ENCODE measurements around the gene MPZL1.
"Not testable (repeated sequence)": the region's sequence is repeated elsewhere in the genome, so short reads cannot be mapped to it uniquely, and the experiment has no call there.

The MPZL1 gene

DNA sequence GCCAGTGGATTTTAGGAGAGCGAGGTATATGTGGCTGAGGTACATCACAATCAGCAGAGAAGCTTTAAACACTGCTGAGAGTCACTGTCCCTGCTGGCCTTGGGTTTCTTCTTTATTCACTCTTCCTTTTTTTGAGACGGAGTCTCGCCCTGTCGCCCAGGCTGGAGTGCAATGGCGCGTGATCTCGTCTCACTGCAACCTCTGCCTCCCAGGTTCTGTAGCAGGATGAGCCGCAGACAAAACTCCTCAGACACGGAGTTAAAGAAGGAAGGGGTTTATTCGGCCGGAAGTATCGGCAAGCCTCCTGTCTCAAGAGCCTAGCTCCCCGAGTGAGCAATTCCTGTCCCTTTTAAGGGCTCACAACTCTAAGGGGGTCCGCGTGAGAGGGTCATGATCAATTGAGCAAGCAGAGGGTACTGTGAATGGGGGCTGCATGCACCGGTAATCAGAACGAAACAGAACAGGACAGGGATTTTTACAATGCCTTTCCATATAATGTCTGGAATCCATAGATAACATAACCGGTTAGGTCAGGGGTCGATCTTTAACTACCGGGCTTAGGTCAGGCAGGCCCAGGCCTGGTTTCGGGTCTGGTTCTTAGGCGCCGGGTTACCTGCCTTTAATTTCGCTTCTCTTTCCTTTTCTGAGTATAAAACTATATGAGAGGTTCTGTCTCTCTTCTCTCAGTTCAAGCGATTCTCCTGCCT lies 1.9 kb upstream of the MPZL1 start:
- not testable (repeated sequence) for DNase-seq (ENCODE audit: low read depth in 2 of 2)

DNA sequence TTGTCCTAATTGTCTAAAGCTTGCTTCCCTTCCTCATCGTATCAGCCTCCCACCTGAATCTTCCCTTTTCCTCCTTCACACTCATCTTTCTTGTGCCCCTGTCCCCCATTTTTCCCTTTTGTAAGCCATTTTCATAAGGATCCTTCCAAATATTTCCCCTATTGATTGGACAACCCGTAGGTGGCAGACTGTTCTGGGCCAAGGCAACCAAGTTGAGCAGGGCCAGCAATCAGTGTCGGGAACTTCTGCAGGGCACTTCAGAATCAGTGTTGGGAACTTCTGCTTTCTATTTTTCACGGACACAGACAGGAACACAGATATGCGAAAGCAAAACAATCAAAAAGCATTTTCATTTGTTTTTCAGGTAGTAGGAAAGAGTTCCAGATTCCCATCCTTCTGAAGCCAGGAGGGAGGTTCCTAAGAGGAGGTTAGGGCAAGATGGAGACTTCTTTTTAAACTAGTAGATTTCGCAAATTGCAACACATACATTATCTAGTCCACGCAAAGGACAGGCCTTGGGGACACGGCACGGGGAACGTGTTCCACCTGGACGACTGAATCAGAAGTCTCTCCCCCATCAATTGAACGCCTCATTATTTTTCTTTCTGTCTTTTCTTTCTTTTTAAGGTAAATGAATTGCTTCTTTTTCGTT lies 691 bp upstream of the MPZL1 start:
- no peak for DNase-seq (ENCODE audit: low read depth in 2 of 2)

DNA sequence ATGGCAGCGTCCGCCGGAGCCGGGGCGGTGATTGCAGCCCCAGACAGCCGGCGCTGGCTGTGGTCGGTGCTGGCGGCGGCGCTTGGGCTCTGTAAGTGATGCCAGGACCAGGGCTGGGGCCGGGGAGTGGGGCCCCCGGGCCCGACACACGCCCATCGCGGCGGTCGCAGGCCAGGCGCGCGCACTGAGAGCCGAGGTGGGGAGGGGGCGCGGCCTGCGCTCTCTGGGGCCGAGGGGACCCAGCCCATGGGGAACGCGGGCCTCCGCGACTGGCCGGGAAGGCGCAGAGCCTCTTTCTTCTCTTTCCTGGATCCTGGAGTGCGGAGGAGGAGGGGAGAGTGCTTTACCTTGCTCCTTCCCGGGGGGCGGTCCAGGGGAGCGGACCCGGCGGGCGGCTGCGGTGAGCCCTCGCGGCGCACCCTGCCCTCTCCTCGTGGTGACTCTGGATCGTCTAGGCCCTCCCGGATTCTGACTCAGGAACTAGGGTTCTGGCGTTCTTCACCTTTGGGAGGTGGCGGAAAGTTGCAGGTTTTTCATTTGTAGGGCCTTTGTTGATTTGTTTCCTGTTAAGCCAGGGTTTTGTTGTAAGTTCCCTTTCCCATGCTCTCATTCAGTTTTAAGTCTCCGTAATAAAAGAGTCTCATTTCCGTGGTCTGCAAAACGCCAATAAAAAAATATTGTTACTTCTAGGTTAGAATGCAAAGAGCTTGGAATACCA lies 529 bp downstream of the MPZL1 start:
- DNase-seq (ENCODE audit: low read depth in 2 of 2), result no peak

DNA sequence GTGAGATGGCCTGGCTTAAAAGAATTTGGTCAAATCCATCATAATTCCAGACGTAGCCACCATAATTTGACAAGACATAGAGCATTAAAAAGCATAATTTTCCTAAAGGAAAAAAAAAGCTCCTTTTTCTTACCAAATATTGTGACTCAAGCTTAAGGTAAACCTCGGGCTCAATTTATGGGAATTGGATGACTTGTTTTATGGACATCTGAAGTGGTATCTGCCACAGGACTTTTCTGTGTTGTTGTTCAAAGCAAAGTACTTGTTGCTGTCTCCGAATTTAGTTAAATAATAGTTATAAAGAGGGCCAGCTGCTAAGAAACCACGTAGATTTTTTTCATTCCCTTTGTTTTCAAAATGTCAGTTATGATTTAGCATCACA lies 1.1 kb downstream of the MPZL1 start:
- no peak for DNase-seq (ENCODE audit: low read depth in 2 of 2)

DNA sequence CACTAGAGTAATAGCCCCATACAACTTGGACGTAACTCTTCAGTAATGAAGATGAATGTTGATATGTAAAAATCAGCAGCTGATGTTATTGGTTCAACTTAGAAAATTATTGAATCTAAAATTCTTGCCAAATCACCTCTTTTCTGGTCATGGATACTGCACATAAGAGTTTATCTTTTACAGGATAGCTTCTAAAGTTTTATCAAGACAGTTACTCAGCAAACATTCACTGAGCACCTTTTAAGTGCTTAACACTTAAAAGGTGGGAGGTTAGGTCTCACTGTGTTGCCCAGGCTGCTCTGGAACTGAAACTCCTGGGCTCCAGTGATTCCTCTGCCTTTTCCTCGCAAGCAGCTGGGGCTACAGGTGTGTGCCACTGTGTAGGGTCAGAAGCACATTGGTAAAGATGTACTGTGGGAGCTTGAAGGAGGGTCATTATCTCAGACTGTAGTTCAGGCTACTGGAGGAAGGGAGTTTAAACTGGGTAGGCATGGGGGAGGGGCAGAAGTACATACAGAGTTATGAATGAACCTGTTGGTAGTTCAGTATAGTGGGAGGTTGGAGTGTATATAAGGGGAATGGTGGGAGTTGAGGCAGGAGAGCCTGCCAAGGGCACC lies 2.0 kb downstream of the MPZL1 start:
- DNase-seq (ENCODE audit: low read depth in 2 of 2), result no peak

DNA sequence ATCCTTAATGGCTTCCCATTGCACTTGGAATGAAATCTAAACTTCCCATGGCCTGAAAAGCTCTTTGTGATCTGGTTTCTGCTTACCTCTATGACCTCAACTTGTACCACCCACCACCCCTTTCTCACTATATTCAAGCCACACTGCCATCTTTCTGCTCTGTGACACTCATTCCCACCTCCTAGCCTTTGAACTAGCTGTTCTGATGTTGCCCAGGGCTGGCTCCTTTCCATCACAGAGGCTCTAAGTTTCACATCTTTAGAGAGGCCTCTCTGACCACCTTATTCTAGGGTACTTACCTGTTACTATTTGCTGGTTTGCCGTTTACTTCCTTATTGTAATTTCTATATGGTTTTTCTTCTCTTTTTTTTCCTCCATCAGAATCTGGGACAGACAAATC lies 4.2 kb downstream of the MPZL1 start:
- DNase-seq (ENCODE audit: low read depth in 2 of 2), result no peak

DNA sequence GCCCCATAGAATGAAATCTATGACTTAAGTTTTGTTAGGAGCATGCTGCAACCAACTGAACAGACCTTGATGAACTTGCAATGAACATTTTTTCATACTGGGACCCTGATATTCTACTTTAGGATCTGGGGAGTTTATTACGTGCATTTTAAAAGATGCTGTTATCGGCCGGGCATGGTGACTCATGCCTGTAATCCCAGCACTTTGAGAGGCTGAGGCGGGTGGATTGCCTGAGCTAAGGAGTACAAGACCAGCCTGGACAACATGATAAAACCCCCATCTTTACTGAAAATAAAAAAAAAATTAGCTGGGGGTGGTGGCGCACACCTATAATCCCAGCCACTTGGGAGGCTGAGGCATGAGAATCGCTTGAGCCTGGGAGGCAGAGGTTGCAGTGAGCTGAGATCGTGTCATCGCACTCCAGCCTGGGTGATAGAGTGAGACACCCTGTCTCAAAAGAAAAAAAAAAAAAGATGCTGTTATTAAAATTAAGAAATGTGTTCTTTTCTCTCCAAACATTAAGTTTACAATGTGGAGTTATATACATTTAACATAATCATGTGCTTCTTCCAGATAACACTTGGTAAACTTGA lies 7.1 kb downstream of the MPZL1 start:
- DNase-seq (ENCODE audit: low read depth in 2 of 2), result no peak

DNA sequence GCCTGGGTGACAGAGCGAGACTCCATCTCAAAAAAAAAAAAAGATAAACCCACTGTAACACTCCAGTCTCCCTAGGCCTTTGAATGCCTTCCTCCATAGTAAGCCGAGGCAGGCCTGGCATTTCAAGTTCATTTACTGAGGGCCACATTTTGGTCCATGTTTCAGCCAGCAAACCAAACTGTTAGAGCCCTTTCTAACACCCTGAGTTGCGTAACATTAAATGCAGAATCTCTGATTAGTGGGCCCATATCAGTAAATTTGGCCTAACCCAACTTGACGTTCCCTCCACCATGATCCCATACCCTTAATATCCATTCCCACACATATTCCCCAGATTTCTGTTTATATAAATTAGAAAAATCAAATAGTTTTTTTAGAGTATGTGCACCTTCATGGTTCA lies 12.4 kb downstream of the MPZL1 start:
- DNase-seq (ENCODE audit: low read depth in 2 of 2), result no peak

DNA sequence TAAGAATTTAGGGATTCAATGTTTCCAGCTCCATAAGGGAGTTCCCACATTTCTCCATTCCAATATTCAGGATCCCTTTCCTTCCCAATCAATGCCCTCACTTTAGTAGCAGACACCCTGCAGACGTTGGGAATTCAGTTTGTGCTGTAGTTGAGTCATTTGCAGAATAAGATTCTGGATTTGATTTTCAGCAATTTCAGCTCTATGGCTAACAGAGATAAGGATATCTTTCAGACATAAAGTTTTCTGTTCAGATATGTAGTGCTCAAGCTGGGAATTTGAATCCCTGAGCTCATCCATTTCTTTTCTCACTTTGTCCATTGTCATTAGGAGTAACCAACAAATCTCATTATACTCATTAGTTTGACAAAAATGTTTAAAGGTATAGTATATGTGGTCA lies 13.1 kb downstream of the MPZL1 start:
- no peak for DNase-seq (ENCODE audit: low read depth in 2 of 2)

DNA sequence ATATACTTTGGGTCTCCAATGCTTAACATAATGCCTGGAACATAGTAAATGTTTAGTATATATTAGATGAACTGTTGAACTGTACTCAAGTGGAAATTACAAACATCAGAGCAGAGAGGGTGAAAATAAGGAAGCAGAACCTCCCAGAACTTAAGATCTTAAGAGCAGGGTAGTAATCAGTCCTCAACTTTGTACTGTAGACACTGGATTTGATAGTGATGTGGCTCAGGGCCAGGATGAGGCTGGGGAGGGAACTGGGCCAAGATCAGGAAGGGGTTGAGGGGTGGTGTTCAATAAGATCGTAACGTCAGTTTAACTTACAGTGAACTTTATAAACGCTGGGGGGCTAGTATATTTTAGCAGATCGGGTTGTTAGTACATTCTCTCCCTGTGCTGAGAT lies 15.4 kb downstream of the MPZL1 start:
- DNase-seq (ENCODE audit: low read depth in 2 of 2), result no peak

DNA sequence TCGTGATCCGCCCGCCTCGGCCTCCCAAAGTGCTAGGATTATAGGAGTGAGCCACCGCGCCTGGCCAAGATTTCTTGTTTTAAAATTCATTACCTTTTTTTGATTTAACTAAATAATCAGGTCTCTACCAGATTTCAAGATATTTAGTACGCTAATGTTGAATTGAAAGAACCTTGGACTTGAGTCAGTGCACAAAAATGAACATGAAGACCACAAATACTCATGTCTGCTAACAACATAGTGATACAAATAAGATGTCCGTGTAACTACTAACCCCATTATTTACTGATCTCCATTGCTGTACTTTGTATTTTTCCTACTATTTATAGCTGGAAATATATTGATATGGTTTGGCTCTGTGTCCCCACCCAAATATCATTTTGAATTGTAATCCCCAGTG lies 16.4 kb downstream of the MPZL1 start:
- no peak for DNase-seq (ENCODE audit: low read depth in 2 of 2)

DNA sequence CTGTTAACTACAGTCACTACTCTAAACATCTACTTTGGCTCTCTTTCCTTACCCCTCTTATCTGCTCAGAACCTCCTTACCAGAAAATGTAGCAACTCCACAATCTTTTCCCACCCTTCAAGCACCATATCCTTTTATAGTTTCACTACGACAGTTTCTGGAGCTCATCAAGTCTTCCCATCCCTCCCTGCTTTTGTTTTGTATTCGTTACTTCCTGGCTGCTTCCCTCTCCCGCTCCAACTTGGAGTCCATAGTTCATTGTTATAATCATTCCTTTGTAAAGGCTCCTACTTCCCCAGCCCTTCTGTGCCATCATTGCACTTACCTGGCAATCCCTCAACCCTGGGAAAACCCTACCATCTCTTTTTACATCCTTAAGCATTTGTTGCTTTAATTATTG lies 18.0 kb downstream of the MPZL1 start:
- DNase-seq (ENCODE audit: low read depth in 2 of 2), result no peak

DNA sequence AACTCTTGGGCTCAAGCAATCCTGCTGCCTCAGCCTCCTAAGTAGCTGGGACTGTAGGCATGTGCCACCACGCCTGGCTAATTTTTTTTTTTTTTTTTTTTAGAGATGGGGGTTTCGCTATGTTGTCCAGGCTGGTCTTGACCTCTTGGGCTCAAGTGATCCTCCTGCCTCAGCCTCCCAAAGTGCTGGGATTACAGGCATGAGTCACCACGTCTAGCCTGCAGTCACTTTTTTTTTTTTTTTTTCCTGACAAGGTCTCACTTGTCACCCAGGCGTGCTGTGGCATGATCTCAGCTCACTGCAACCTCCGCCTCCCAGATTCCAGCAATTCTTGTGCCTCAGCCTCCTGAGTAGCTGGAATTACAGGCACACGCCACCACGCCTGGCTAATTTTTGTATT lies 19.3 kb downstream of the MPZL1 start:
- DNase-seq (ENCODE audit: low read depth in 2 of 2), result not testable (repeated sequence)

DNA sequence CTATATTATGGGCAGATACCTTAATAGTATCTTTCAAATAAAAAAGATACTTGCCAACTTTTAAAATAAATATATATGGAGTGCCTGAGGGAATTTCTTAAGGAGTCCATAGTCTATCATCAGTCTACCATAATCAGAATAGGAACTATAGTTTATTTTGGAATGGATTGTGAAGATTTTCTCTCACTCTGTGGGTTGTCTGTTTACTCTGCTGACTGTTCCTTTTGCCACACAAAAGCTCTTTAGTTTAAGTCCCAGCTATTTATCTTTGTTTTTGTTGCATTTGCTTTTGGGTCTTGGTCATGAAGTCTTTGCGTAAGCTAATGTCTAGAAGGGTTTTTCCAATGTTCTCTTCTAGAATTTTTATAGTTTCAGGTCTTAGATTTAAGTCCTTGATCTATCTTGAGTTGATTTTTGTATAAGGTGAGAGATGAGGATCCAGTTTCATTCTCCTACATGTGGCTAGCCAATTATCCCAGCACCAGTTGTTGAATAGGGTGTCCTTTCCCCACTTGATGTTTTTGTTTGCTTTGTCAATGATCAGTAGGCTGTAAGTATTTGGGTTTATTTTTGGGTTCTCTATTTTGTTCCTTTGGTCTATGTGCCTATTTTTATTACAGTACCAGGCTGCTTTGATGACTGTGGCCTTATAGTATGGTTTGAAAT lies 20.7 kb downstream of the MPZL1 start:
- not testable (repeated sequence) for DNase-seq (ENCODE audit: low read depth in 2 of 2)

DNA sequence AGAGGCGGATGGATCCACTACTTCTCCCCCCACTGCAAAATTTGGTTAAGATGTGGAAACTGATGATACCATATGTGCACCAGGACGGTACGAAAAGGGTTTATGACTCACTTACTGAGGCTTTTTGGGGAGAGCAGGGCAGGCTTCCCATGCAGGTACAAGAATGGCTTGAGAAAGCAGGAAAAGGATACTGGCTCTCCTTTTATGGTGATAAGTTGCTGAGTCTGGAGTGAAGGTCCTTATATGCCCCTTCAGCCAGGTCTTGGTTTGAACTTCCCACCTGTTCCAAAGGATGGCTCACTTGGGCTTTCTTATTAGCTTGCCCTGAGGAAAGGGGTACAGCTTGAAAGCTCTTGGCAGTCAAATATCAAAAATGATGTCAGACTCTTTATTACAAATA lies 23.1 kb downstream of the MPZL1 start:
- no peak for DNase-seq (ENCODE audit: low read depth in 2 of 2)

DNA sequence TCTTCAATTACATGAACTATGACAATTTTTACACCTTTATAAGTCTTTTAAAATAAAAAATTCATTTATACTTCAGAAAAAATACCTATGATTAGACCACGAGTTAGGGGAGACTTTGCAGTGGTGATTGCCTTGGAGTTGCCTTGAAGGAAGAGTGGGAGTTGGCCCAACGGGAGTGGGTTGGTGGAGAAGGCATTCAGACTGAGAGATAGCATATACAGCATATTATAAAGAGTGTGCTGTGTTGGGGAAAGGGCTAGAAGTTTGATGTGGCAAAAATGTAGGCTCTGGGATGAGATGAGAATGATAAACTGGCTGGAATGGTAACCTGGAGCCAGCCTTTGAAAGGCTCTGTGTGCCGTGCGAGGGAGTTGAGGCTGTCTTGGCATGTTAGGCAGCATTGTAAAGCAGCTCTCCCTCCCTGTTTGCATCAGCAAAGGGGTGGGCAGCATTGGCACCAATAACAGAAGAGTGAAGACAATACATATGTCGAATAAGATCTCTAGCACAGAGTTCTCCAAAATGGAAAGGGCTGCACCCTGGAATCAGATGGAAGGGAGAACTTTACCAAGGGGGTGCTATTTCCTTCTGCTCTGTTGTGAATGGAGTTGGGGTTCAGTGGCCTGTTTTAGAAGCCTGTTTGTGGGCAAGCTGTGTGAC lies 24.4 kb downstream of the MPZL1 start:
- DNase-seq (ENCODE audit: low read depth in 2 of 2), result no peak

DNA sequence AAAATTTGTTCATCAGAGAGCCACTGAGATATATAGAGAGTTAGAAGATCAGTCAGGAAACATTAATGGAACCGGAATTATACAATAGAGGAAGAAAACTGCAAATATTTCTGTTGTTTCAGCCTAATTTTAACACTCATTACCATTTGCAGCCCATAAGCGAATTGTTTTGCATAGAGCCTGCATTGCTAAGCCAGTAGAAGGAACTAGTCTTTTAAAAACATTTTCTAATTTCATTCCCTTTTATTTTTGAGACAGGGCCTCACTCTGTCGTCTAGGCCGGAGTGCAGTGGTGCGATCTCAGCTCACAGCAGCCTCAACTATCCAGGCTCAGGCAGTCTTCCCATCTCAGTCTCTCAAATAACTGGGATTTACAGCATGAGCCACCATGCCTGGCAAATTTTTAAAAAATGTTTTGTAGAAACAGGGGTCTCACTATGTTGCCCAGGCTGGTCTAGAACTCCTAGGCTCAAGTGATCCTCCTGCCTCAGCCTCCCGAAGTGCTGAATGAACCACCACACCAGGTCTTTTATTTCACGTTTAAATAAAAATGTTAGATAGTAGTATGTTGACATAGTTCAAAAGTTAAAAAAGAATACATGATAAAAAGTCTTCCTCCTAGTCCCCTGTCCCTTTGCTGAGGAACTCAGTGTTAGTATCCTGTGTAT lies 25.3 kb downstream of the MPZL1 start:
- DNase-seq (ENCODE audit: low read depth in 2 of 2), result no peak

DNA sequence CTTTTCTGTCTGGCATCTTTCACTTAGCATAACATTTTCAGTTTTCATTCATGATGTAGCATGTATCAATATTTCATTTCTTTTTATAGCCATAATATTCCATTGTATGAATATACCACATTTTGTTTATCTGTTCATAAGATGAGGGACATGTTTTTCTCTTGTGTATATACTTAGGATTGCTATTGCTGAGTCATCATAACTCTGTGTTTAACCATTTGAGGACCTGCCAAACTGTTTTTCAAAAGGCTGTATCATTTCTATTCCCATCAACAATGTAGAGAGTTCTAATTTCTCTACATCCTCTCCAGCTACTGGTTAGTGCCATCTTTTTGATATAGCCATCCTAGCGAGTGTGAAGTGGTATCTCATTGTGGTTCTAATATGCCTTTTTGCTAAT lies 26.2 kb downstream of the MPZL1 start:
- DNase-seq (ENCODE audit: low read depth in 2 of 2), result no peak

DNA sequence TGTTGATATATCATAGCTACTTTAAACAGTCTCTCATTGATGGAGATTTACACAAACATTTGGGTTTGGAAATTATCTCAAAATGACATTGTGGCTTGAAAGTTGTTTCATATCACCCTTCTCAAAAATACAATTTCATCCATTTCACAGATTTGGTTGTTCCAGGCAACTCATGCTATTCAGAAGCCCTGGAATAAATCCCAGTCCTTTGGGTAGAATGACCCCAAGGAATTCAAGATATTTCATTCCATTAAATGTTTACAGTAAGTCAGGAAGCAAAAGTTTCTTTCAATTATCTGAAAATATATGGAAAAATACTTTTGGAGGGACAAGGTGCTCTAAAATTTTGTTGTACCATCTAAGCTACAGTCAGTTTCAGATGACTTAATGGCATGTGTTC lies 27.1 kb downstream of the MPZL1 start:
- DNase-seq (ENCODE audit: low read depth in 2 of 2), result no peak

DNA sequence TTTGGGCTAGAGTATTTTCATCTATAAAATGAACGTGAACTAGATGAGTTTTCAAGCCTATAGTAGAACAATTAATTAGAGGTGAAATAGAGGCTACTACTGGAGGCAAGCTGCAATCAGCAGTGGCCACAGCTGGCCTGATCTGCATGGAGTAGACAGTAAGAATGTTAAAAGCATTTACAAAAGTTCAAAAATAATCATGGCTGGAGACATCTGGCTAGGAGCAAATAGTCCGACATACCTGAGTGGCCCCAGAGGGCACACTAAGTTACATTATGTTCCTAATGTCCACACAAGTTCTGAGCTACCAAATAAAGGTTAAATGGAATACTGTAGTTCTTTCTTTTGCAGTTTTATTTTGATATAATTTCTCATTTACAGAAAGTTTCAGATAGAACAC lies 28.0 kb downstream of the MPZL1 start:
- no peak for DNase-seq (ENCODE audit: low read depth in 2 of 2)

DNA sequence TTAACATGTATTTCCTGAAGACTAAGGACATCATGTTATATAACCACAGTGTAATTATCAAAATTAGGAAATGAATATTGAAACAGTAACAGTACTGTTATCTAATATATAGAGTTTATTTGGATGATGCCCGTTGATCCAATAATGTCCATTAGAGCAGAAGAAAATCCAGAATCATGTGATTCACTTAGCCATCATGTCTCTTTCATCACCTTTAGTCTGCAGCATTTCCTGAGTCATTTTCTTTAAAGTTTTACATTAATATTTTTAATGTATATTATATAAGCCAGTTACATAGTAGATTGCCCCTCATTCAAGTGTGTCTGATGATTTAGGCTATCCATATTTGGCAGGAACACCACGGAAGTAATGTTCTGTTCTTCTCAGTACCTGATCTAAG lies 28.9 kb downstream of the MPZL1 start:
- no peak for DNase-seq (ENCODE audit: low read depth in 2 of 2)

Data from stimulated activated CD4-positive, alpha-beta T cell treated with anti-CD3 and anti-CD28 coated beads, Interleukin-15, amount 100 ng/mL, for 48 hours (primary cell).